CD4-positive, alpha-beta T cell treated with Interleukin-12 subunit alpha and Interleukin-12 subunit beta, for 1 hour (primary cell): ENCODE measurements around the gene FGD6.
"Not testable (repeated sequence)": the region's sequence is repeated elsewhere in the genome, so short reads cannot be mapped to it uniquely, and the experiment has no call there.

Experiments
- DNase-seq: peaks from one replicate; pipeline ENCODE4 v3.0.0-alpha.2; 2020

Gene FGD6

DNA sequence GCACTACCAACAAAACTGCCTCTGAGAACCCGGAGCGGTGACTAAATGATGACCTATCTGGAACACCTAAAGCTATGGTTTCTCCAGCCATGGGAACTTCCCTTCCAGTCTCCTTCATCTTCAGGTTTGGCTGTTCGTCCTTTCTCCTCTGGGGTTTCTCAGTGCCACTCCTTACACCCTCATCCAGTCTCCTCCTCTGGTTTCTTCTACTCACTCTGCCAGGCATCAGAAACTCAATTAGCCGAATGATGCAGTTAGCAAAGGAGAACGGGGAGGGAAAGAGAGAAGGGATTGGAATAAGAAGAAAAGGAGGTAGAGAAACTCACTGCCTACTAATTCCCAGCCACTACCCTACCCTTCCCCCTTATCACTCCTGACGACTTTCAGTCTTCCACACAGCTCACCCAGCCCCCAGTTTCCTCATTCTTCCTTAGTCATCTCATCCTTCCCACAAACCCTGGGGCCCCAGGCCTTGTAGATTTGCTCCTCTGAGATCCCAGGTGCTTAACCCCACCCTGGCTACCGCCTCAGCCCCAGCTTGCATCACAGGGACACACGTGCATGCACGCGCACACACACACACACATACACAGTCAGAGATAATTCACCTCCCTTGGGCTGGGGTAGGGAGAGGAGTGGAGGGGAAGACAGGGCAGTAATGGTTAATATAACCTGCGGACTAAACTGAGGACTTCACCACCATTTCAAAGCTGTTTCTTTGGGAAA, 13.0 kb downstream of the FGD6 start:
- no peak for DNase-seq

DNA sequence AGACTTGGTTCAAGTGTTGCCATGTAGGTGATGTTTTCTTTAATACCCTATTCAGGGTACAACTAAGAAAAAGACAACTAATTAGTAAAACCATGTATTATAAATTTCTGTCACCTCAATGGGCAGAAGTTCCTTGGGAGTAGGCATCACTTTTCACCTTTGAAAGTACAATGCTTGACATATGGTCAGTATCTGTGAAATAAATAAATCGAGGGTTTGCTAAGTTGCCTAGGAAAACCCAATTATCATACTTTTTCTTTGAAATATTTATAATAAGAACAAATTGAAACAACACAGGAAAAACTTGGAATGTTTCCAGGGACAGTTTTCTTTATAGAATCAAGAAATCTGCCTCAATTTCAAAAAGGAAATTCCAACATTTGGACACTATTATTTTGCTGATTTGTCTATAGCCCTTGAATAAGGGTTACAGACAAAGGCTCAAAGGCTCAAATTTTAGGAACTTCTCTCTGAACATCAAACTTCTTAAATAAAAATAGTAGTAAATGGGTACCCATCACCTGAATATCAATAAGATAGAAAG, 13.7 kb downstream of the FGD6 start:
- no peak for DNase-seq

DNA sequence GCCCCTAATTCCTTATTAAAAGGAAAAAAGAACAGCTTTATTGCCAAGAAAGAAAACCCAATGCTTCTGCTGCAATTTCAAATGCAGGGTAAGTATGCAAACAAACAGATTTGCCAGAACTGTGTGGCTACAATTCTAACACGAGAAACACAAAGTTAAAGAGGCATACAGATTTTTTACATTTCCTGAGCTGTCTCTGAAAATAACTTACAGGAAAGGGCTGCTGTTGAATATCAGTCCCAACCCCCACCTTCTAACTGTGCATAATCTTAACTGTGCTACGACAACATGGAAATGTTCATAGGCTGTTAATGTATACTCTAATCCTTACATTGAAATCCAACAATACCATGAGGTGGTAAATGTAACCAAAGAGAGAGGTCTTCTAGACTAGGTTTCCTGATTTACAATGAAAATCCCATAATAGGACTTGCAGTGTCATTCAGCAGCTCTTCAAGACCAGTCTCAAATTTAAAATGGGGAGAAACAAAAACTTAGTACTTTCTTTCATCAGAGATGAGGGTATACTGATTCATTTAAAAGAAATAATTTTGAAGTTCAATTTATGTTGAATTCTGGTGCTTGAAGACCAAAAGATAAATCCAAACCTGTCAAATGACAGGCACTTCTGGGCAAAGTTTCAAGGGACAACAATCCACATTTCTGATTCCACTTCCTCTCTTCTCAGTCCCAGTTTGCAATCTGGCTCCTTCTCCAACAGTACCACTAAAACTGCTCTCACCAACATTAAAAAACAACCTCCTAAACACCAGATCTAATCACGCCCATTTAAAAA, 14.4 kb downstream of the FGD6 start:
- no peak for DNase-seq

DNA sequence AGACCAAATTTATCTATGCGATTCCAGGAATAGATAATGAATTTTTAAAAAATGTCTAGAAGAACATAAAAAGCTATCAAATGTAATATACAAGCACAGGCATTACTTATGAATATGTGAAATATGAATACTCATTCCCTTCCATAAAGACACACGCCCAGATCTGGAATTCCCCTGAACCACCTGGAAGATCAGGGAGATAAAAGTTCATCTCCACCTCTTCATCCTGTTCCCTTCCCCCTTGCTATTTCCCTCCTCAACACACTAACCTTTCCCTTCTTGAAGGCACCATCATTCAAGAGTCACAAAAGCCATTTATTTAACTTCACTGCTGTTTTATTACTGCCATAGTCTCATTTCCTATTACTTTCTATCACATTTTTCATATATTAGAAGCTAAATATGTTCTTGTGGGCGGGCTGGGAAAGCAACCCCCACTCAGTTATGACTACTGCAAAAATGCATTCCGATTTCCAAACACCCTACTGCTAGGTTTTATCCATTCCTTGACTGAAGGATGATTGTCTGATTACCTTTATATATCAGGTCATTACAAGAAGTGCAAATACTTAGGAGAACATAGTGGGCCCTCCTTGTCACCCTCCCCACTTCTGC, 16.1 kb downstream of the FGD6 start:
- no peak for DNase-seq

DNA sequence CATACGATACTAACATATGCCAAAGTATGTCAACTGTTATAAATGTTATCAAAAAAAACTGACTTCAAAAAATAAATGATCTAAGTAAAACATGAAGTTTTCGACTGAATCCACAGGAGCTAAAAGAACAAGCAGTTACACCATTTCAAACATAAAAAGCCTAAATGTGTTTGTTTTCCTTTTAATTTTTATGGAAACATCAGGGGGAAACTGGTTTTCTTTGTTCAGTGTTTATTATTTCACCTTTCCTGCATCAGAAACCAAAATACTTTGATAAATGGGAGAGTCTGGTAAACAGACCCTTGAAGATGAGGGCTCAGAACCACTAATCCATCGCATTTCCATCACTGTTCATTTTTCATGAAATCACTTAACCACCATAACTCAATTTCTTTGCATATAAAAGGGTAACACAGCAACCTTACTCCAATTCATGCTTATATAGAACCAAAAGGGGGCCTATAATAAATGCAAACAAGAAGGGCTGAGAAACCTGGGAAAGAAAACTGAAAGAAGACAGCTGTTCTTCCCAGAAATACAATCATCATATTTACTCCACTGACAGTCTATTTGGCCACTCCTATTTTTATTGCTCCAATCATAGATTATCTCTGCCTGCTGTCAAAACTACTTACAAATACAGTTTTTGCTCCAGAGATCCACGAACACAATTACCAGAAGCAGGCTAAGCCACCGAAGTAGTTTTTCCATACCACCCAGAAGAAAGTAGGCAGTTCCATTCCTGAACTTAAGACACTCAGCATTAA, 17.0 kb downstream of the FGD6 start:
- DNase-seq, result no peak

DNA sequence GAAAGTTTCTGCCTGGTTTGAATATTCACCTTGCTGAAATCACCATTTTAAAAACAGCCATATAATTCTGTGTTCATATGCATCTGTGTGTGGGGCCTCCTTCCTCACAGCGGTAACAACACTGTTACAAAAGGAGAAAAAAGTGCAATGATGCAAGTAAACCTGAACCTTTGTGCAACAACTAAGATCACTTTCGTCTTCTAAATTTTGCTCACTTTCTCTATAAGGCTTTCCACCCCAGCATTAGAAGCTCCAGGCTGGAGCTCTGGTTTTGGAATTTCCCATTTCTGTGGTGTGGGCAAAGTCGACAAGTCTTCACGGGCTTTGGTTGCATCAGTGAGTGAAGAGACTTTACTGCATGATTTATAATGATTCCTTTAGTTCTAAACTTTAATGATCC, 18.4 kb downstream of the FGD6 start:
- DNase-seq, result no peak

DNA sequence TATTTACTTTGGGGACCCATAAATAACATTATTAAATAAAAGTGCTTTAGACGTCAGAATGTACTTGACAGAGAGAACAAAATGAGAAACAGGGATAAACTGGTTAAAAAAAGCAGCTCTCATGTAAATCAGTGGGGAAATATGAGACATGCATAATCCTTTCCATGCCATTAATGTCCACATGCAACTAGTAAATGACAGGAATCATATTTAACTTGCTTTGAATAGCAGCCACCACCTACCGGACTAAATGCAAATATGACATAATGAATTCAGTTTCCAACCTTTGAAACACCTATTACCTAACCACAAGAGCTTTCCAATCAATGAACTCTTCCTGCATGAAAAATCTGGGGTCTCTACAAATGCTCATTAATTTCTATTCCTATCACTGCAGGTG, 19.6 kb downstream of the FGD6 start:
- no peak for DNase-seq

DNA sequence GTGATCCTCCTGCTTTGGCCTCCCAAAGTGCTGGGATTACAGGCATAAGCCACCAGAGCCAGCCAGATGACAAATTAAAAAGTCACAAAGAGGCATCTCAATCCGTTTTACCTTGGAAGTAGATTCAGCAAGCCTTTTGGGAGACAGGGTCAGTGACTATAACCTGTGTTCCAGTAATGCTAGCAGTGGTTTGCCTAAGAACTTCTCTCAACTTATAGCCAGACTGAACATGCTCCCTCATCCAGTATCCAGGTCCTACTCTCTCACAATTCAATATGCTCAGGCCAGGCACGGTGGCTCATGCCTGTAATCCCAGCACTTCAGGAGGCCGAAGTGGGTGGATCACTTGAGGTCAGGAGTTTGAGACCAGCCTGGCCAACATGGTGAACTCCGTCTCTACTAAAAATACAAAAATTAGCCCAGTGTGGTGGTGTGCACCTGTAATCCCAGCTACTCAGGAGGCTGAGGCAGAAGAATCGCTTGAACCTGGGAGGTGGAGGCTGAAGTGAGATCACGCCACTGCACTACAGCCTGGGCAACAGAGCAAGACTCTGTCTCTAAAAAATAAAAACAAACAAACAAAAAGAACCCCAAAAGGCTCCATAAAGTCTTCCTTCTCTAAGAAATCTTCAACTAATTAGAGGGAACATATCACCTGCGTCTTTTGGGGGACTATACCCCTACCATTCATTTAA, 20.2 kb downstream of the FGD6 start:
- DNase-seq, result not testable (repeated sequence)

DNA sequence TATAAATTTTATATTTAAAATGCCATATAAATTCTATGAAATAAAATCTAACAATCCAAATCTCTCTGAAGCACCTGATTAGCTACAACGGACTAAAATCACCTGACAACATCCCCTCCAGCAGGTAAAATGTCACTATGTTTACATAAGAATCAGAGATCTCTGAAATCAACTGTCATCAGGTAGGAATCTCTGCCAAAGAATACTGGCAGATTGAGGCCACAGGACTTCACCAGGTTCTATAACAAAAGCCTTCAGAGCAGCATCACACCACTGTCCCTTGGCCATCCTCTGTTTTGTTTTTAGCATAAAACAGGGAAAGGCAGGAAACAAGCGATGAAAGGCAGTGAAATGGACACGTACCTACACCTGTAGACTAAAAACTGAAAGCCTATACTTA, 22.1 kb downstream of the FGD6 start:
- no peak for DNase-seq

DNA sequence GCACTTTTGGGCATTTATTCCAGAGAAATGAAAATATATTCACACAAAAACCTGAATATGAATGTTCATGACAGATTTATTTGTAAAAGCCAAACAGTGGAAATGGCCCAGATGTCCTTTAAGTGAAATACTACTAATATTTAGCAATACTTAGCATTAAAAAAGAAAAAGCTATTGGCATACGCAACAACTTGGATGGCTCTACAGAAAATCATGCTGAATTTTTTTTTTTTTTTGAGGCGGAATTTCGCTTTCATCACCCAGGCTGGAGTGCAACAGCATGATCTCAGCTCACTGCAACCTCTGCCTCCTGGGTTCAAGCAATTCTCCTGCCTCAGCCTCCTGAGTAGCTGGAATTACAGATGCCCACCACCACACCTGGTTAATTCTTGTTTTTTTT, 24.1 kb downstream of the FGD6 start:
- no peak for DNase-seq

DNA sequence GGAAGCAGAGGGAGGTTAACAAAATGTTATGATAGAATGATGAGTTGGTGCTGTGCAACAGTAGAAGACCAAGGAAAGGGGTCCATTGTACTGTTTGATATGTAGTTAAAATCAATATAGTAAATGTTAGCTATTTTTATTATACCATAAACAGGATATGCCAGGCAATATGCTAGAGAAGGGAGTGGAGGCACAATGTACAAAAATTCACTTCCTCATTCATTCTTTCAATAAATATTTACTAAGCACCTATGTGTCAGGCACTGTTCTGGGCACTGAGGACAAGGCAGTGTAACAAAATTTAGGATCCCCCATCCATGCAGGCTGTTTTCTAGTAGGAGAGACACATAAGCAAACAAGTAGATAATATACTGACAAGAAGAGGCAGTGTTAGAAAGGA, 25.0 kb downstream of the FGD6 start:
- DNase-seq, result no peak

DNA sequence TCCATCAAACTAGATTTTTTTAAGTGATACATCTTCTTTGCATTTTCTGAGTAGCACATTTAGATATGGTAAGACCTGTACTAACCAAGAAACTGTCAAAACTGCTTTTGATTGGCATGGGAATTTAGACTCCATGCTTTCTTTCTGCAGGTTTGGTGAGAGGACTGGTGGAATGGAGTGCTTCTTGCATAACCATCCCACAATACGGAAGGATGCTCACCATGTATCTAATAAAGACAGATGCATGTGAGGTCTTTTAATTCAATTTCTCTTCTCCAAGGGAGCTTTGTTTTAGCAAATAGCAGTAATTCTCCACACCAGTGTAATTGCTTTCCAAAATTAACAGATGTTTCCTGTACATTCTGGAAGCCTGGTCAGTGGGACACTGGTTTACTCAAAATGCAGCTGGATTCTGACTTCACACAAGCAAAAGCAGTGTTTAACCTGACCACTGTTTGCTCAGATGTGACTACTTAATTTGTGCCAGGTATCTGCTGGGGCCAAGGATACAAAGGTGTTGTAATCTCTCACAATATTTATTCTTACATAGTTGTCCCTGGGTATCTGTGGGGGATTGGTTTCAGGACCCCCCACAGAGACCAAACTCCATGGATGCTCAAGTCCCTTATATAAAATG, 26.1 kb downstream of the FGD6 start:
- no peak for DNase-seq

DNA sequence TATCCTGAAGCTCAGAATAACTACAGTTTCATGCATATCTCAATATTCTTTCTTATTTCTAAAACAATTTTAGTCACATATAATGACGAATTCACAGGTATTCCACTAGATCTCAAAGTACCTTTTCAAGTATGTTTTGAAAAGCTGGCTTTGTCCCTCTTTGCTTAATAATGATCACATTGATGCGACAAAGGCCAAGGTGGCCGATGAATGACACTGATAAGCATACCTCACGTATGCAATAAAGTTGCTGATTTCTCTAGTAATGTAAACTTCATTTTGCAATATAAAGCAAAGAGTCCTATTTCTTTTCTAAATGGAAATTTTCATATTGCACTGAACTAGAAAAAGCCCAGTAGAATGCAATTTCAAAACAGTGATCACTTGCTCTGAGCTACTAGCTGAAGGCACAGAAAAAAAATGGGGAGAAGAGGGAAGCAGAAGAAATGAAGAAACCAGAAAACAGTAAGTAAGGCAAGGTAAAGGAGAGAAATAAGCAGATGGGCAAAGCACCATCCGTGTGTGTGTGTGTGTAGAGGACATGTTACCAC, 29.3 kb downstream of the FGD6 start:
- no peak for DNase-seq

DNA sequence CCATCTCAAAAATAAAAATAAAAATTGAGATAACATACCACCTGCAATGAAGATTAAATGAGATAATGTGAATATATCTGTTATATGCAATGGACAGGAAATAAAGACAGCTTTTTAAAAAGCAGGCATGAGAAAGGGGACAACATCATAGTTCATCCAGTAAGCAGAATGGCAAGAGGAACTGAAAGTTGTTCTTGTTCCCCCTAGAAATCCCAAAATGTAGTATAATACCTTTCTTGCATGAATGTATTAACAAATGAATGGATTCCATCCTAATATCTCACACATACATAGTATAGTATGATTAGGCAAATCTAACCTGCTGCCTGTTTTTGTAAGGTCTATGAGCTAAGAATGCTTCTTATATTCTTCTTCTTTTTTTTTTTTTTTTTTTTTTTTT, 31.4 kb downstream of the FGD6 start:
- DNase-seq, result no peak

DNA sequence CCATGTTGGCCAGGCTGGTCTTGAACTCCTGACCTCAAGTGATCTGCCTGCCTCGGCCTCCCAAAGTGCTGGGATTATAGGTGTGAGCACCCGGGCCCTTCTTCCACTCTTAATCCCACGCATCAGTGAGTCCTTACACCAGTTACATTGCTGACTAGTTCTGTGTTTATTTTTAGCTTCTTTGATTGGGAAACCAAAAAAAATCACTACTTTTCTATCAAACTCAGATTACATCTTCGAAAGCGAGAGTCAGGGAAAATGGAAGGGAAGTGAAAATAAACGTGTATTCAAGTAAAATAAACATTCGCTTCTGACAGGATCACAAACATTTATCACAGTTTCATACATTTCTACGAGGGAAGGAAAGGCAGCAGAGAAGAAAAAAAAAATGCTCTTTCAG, 32.2 kb downstream of the FGD6 start:
- no peak for DNase-seq

DNA sequence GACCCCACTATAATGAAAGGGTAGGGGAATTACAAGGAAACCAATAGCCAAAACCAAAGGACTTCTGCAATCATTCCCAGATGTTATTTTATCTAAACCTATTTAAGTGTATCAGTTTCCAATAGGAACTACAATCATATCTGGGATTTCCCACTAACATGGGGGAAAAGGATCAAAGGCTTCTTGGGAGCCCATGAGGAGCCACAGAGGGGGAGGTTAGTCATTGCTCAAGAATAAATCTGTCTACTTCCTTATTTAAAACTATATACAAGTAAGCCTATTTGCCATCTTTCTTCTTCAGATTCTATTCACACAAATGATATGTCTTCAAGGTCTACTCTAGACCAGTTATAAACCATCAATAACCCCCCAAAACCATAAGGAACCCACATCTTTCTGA, 33.1 kb downstream of the FGD6 start:
- no peak for DNase-seq

DNA sequence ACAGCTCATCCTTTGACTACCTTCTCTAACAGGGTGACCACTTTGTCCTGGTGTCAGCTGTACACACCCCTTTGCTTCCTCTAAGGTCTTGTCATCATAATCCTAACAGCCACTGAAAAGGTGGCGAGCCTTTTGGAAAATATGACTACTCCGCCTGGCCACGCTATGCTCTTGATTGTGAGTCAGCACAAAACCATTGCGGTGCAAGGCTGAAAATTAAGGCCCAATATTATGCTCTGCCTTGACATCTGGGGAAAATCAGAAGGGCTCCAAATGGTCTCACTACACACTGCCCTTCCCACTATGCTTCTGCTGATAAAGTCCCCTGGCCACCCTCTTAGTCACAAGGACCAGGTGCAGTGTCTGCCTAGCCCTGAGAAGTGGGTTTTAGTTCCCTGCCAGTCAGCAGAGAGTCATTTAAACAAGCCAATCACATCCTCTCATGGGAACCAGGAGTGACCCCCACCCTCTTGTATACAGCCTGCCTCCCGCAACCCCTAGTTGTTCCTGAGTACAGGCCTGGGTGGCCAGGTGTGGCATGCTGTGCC, 34.3 kb downstream of the FGD6 start:
- no peak for DNase-seq

DNA sequence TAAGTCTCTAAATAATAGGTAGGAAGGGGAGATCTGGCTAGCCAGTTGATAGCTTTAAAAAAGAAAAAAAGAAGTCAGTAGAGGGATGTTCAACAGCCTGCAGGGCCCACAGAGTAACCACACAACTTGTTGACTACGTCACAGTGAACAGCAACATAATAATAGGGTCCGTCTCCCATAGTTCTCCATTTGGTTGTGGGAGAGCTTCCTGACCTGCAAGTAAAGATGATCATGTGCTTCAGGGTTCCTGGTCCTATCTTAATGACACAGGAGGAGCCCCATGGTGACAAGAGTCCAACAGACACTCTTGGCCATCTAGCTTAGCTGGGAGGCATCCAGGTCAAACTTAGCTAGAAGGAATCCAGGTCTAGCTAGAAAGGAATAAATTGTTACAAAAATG, 36.2 kb downstream of the FGD6 start:
- no peak for DNase-seq

DNA sequence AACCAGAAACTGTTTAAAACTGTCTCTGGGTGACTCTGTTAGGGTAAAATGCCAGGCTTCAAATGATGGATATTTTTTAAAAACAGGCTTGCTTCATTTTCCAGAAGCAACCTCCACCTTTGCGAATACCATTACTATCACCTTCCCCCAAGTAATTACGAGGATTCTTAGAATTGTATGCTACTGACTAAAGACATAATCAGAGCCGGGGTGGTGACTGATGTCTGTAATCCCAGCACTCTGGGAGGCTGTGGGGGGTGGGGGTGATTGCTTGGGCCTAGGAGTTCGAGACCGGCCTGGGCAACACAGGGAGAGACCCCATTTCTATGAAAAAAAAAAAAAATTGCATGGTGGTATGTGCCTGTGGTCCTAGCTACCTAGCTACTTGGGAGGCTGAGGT, 38.3 kb downstream of the FGD6 start:
- DNase-seq, result no peak

DNA sequence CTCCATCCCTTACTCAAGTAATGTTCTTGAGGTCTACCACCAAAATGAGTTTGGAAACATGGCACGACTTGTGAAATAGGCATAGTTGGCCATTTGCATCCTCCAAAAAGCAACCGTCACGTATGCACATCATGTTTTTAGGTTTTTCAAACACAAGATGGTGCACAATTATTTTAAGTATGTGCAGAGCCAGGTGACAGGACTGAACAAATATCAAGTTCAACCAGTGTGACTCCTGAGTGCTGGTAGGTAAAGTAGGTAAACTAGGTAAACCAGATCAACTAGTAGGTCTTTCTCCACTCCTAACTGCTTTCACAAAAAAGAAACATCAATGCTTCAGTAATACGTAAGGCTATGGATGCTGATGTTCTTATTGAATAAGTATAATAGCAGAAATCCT, 39.1 kb downstream of the FGD6 start:
- no peak for DNase-seq

DNA sequence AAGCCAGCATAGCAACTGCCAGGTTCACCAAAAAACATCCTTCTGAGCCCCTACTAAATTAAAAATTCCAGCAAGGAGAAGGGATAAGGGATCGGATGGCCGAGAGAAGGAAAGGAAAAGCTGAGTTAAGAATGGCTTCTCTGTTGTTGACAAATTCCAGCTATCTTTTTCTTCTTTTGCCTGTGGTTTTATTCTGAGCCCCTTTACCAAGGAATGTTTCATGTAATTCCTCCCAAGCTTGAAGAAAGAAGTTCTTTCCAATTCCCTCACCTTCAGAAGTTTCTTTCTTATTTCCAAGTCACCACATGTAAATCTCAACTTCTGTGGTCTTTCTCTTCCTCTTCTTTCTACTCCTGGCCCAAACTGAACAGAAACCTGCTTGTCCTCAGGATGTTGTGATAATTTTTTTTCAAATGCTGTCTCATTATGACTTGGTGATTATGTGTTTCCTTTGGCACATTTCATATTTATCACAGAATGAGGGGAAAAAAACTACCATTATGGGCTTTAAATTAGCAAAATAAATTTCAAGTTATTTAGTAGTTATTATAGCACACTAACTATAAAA, 40.0 kb downstream of the FGD6 start:
- DNase-seq, result no peak
